ENCODE results near the gene ARHGAP26.

Gene ARHGAP26, protein sequence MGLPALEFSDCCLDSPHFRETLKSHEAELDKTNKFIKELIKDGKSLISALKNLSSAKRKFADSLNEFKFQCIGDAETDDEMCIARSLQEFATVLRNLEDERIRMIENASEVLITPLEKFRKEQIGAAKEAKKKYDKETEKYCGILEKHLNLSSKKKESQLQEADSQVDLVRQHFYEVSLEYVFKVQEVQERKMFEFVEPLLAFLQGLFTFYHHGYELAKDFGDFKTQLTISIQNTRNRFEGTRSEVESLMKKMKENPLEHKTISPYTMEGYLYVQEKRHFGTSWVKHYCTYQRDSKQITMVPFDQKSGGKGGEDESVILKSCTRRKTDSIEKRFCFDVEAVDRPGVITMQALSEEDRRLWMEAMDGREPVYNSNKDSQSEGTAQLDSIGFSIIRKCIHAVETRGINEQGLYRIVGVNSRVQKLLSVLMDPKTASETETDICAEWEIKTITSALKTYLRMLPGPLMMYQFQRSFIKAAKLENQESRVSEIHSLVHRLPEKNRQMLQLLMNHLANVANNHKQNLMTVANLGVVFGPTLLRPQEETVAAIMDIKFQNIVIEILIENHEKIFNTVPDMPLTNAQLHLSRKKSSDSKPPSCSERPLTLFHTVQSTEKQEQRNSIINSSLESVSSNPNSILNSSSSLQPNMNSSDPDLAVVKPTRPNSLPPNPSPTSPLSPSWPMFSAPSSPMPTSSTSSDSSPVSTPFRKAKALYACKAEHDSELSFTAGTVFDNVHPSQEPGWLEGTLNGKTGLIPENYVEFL

DNA sequence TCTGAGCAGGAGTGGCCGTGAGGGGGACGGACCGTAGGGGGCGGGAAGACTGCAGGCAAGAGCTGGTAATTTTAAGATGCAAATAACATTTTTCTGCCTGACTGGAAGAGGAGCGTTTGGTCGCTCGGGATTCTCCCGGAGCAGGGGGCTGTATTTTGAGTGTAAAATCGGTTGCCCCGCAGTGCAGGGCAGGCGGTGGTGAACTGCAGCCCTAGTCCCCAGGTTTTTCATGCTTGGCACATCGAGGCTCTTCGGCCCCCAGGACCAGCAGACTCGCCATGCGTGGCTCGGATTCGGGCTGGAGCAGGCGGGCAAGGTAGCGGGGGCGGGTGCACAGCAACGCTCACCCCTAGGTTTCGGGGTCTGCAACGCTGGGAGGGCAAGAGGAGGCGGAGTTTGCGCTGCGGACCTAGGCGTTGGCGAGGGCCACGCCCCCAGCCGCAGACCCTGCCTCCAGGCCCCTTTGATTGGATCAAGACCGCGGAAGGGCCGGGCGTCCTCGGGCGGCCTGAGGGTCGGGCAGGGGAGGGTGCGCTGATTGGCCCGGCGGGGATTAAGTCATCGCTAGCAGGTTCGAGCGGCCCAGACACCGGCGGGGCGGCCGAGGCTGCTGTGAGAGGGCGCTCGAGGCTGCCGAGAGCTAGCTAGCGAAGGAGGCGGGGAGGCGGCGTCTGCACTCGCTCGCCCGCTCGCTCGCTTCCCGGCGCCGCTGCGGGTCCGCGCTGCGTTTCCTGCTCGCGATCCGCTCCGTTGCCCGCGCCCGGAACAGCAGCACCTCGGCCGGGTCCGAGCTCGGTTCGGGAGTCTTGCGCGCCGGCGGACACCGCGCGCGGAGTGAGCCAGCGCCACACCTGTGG is at the start of gene ARHGAP26:
Gene ARHGAP26, plus strand, starts transcription at position 585 of the 857 bp plus-strand sequence. CDS start 385 bp downstream, outside the sequence.
- peak; percentile 97 to 98 for DNase-seq

DNA sequence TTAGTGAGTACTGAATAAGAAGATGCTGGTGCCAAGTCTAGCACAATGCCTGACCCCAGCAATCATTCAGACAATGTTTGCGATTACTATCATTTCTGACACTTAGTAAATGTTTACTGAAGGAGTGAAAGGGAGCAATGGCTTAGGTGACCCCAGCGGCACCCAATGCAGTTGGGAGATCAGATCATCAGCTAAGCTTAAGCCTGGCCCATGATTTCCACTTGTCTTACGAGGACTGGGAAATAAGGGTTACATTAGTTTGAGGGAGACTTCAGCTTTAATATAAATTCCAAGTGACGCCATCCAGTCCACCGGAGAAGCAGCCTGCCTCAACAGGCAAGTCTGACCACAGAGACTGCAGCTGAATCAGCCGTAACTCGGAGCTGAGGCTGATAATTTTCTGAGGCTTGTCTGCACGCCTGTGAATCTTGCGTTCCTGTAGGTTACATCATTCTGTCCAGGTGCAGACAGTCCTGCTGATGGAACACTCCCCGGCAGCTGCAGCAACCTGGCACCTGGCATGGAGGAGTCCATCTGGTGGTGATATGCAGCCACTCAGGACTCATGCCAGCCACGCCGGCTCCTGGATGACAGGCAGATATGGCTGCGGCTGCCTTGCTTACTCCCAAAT is 49.4 kb upstream of the ARHGAP26 start:
- no peak for DNase-seq

DNA sequence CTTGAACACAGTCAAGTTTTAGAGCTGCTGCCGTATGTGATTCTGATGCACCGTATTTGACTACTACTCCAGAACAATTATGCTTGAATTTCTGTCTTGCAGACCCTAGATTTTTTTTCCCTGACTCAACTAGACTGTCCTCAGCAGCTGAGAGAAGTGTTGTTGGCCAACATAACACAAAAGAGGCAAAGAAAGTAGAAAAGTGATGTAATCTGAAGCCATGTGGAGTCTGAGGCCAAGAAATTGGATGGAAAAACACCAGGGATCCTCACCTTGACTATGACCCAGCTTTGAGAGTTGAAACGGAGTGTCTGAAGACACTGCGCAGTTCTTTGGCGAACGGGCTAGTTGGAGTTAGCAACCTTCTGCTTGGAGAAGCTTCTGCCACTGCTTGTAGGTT is 48.0 kb upstream of the ARHGAP26 start:
- no peak for DNase-seq

DNA sequence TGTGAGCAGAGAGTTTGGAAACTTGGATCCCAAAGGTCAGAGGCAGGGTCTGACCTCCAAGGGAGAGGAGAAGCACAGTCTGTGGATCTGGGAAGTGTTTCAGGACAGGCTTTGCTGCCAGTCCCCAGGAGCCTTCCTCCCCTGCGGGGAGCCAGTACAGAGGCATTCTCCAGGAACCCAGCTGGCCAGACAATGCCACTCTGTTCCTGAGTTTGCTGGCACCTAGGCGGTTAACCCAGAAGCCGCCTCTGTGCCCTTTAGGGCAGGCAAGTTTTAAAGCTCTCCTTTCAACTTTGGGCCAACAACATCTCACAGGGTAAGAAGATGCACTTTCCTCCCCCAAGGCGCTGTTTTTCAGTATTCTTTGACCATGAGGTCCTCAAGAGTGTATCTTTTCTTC is 47.3 kb upstream of the ARHGAP26 start:
- DNase-seq = no peak

DNA sequence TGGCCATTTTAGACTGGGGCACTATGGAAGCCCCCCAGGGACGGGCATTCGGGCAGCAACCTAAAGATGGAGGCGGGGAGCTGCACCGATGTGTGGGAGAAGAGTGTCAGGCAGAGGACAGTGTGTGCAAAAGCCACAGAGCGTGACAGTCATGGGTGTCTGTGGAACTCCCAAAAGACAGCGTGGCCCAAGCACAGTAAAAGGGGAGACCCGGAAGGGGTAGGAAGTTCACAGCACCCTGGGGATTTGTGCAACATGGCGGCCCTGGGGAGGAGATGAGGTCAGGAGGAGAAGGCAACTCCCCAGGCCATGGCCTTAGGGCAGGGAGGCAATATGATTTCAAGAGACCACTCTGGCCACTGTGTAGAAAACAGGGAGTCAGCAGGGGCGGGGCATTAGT is 45.4 kb upstream of the ARHGAP26 start:
- DNase-seq = no peak

DNA sequence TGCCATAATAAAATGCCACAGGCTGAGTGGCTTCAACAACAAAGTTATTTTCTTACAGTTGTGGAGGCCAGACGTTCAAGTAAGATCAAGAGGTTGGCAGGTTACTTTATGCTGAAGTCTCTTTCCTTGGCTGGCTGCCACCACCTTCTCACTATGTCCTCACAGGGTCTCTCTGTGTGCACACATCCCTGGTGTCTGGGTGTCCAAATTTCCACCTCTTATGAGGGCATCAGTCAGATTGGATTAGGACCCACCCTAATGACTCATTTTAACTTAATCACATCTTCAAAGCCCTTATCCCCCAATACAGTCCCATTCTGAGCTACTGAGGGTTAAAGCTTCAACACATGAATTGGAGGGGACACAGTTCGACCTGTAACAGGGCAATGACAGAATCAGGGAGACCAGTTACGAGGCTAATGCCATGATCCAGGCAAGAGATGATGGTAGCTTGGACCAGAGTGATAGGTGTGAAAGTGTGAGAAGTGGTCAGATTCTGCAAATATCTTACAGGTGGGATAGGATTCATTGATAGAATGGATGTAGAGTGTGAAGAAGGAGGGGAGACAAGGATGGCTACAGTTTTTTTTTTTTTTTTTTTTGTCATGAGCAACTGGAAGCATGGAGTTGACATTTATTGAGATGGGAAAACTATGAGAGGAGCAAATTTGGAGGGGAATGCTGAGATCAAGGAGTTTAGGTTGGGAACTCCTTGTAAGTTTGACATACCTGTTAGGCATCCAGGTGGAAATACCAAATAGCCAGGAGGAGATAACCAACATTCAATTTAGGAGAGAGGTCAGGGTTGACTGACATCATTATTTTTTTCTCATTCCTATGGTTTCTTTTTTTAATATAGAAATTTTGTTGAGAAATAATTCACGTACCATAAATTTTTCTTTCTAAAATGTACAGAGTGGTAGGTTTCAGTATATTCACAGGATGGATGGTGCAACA is 44.7 kb upstream of the ARHGAP26 start:
- DNase-seq = no peak

DNA sequence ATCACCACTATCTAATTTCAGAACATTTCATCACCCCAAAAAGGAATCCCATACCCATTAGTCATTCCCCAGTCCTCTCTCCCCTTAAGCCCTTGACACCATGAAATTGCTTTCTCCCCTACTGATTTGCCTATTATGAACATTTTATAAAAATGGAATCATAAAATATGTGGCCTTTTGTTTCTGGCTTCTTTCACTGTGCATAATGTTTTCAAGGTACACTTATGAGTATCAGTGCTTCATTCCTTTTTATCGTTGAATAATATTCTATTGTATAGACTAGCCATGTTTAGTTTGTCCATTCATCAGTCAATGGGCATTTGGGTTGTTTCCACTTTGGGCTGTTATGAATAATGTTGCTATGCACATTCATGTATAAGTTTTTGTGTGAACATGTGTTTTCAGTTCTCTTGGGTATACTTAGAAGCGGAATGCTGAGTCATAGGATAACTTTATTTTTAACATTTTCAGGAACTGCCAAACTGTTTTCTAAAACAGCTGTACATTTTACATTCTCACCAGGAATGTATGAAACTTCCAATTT is 43.9 kb upstream of the ARHGAP26 start:
- peak; percentile 76 to 80 for DNase-seq

DNA sequence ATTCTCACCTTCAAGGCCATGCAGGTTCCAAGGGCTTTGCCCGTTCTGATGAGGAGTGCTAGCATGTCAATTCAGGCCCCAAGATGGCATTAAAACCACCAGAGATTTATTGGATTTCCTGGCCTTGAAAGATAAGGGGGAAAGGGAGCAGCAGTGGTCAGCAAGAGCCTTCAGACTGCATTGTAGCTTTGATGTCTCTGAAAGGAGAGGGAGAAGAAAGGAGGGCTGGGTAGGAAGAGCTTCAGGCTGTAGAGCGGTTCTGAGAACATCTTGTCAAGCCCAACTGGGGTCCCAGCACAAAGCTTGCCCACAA is 42.5 kb upstream of the ARHGAP26 start:
- DNase-seq = no peak

DNA sequence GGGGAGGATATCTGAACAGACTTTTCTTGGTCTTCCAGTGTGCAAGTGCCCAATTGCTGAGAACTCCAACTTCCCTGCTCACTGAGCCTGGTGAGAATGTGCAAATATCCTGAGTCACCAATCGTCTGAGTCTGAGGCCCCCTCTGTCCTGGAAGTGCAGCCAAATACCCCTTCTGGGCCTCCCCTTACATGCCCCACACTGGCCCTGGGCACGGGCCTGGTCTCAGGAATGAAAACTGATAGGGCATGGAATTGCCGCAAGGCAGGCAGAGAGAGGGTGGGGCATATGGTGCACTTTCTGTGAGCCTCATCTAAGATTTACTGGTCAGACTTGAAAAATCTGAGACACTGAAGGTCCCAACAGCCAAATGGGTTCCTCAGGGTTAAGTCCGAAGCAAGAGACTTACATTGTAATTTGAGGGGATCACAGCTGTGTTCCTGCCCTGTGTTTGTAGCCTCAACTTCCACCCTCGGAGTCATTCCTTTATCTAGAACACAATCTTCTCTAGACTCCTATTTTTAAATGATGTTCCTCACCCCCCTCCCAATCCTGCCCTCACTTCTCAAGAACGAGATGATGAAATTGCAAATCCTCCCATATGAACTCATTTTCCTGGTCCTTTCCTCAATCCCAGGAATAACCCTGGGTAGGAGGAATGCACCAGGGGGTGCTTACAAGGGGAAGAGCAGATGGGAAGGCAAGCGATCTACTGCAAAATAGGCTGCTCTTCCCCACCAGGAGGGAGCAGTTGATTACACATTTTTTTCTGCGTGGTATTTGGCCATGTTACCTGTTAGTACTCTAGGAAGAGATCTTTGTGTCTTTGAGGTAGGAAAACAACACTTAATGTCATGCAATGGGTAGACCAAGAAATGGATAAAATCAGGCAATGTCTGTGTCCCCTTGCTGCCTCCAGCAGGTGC is 34.6 kb upstream of the ARHGAP26 start:
- DNase-seq = no peak

DNA sequence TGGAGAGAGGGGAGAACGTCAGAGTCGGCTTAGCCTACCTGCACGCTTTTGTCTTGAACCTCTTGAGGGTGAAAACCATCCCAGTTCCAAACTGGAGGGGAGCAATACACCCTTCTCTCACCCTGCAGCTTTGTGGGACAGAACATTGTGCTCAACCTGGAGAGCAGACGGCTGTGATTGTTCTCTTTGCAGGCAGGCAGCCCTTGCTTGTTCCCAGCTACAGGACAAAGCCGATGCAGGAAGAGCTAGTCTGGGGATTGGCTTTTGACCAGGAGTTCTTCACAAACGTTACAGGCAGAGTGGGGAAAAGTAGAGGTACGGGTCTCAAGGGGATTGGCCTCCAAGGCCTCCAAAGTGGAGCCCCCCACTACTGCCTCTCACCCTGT is 33.9 kb upstream of the ARHGAP26 start:
- no peak for DNase-seq

DNA sequence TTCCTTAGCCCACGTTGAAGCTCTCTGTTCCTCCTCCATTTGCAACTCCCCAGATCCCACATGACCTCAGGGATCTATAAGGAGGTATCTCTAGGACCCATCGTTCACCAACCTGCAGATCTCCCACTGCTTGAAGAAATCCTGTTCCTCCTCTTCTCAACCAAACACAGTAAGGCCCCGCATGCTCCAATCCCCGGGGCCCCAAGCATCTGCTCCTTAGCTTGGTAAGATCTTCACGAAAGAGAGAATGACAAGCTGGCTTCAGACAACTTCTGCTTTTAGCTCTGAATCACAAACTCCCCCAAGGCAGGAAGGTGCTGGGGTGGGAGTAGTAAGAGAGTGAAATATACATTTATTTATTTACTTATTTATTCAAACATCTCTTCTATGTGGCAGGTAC is 33.0 kb upstream of the ARHGAP26 start:
- DNase-seq = peak; percentile 33 to 38

DNA sequence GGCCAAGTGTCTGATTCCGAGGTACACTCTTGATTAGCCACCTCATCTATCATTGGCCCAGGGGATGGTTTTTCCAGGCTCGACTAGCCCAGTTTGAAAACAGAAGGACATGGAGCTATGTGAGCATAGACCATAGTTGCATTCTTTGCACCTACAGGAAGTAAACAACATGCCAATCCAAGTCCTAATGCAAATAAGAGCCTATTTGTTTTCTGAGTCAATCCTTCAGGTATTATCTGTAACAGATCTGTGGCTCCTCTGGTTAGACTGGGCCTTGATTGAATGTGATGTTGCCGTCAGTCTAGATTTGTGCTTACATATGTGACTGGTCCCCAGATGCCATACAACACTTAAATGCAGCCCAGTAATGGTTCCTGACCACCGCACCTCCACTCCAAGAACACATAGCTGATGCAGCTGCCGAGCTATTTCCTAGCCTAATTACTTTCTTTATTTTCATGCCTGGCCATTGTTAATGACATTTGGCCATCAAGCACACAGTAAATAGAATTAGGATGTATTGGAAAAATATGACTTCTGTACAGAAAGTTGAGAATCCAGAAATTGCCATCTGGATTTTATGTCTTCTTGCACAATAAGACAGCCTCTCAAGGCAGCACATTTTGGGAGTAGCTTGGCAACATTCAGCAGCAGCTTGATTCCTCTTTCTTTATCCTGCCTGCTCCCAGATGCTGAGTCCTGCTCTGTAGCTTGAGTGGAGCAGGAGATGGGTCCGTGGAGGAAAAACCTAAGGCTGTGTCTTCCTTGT is 29.5 kb upstream of the ARHGAP26 start:
- no peak for DNase-seq

DNA sequence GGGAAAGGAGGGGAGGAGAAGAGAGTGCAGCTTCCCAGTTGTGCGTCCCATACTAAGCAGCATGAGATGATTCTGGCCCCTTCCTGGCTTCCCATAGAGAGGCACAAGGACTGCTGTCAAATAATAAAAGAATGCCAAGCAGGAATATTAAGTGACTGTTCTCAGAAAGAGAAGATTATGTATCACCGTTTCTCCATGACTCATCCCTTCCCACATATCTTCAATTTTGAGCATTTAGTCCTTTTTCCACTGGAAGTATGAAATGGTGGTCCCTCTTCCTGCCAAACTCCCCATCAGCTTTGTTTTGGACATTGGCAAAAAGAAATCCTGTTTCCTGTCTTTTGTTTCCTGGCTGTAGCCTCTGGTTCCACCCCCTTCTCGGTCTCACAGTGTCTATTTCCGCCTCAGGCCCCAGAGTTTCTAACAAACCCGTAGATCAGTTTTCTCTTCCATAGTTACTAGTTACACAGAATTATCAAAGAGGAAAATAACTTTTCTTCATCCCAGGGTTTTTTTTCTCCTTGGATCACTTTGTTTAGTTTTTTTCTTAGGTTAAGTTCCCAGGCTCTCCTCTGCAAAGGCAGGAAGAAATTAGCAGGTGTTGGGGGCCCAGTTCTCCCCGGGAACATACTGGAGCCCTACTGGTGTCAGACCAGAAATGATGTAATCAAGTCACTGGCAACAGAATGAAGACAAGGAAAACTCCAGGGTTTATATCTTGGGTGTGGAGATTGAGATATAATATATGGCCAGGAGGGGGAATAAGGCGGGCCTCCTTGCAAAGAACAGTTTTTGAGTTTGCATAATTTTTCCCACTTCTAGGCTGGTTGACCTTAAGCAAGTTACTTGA is 26.4 kb upstream of the ARHGAP26 start:
- no peak for DNase-seq

DNA sequence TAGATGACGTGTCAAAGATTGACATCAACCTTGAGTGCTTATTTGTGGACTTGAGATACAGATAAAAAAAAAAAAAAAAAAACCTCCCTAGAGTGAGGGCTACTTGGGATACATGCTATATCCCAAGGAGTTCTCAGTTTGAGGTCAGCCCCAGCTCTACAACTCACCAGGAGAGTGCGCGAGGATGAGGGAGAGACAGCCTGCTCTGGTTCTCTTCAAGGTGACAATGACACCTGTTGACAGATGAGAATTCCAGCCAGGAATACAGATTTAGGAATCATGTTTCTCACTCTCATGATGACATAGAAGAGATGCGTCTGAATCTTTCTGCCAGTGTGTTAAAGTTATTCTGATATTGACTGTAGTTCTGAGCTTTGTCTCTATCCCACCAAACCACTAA is 24.9 kb upstream of the ARHGAP26 start:
- no peak for DNase-seq

DNA sequence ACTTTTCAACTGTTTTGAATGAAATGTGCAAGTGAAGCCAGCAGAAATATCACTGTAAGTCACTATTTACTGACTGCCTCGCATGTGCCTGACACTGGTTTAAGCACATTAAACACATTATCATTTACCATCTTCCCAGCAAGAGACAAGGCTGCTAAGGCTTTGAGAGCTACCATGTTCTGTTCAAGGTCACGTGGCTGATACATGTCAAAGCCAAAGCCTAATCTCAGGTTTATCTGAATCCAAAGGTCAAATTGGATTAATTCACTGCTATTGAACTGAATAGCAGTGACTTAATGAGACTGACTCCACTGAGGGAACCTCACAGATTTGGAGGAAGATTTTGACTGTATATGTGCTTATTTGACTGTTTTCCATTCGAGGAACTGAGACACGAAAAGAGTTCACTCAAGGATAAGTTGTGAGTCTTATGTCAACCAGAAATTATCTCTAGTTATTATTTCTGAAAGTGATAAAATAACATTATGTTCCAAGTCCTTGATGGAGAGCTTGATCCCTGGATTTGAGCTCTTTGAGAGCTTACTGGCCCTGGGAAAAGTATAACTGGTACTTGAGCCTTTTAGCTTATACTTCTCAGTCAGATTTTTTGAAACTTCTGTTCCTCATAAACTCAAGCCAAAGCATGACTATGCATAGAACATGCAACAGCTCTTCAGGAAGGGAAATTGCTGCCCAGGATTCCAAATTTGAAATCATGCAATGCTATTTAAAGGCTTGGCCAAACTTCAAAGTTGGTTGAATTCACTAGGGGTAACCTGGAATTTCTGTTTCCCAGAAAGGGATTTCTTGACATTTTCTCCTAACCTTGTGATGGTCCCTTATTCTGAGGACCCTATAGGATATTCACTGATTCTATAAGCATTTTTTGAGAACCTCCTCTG is 23.4 kb upstream of the ARHGAP26 start:
- peak in 1 of 2 donors; percentile 38 for DNase-seq

DNA sequence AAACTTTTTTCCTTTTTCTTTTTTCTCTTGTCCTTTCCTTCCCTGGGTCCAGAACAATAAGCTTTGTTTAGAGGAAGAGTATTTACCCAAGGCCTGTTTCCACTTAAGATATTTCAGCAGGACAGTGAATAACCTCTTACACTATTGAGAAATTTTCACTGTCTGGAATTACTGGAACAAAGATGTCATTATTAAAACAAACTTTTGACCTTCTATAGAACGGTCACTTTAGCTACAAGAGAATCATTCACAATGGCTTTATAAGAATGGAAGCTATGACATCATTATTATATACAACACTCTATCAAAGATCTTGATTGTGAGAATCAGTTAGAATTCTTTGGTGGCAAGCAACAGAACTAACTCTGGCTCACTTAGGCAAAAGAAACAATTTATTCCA is 22.0 kb upstream of the ARHGAP26 start:
- peak in 1 of 2 donors; percentile 14 for DNase-seq

DNA sequence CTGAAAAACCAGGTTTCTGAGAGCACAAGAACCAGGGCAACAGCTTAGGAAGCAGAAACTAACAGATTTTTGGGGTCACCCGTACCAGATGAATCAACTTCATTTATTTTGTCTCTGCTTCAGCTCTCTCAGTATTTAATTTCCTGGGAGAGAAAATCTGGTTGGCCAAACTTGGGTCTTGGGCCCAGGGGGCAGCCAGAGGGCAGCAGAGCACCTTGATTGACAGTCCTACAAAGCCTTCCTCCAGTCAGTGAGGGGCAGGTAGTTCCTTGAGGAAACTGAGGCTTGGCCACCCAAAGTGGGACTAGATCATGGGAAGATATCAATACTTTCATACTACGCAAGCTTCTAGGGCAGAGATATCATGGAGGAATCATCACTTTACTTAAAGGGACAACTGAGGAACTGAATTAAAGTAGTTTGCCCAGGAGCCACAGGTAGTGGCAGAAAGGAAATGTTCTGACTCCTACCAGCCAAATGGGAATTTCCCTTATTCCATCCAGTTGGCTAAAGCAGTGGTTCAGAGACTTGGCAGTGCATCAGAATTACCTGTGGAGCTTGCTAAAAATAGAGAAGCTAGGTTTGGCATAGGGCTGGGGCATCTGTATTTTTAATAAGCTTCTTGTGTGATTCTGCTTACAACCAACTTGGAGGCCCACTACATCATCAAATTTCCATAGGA is 21.5 kb upstream of the ARHGAP26 start:
- peak in 1 of 2 donors; percentile 42 for DNase-seq

Data from inflammatory macrophage treated with lipopolysaccharide for 1 hour (primary cell).